ENCODE data around the gene ABCC1.

Gene ABCC1

DNA sequence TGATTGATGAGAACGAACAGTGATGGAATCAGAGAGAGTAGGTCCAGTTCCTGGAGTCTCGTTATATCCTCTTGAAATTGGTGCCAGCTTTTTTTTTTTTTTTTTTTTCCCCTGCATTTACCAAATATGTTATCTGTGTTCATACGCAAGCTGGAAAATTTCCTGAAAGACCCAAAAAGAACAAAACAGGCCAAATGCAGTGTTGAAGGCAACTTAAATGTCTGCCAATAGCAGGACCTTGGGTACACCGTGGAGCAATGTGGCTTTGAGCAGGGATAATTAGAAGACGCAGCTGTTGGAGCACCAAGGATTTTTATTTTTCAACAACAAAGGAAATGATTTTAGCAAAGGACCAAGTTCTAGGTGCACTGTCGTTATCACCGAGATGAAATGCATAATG, 168.9 kb downstream of the ABCC1 start:
- TF ChIP-seq, protein P1, sequence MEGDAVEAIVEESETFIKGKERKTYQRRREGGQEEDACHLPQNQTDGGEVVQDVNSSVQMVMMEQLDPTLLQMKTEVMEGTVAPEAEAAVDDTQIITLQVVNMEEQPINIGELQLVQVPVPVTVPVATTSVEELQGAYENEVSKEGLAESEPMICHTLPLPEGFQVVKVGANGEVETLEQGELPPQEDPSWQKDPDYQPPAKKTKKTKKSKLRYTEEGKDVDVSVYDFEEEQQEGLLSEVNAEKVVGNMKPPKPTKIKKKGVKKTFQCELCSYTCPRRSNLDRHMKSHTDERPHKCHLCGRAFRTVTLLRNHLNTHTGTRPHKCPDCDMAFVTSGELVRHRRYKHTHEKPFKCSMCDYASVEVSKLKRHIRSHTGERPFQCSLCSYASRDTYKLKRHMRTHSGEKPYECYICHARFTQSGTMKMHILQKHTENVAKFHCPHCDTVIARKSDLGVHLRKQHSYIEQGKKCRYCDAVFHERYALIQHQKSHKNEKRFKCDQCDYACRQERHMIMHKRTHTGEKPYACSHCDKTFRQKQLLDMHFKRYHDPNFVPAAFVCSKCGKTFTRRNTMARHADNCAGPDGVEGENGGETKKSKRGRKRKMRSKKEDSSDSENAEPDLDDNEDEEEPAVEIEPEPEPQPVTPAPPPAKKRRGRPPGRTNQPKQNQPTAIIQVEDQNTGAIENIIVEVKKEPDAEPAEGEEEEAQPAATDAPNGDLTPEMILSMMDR (IDR thresholded peaks at IDR 0.05), result no peak
- no peaks in the 10 kb centered on the region for H3K27me3 ChIP-seq
- no peaks in the 10 kb centered on the region for H3K4me1 ChIP-seq (ENCODE audit: control insufficient read depth in 1 of 2, insufficient read depth in 1 of 2, low read depth in 1 of 2, low read length in 1 of 2)
- no peak overlapping the region for H3K4me3 ChIP-seq (ENCODE audit: low read depth in 1 of 2, low read length in 1 of 2)
- no peak overlapping the region for H3K27ac ChIP-seq
- H3K36me3 ChIP-seq, result peaks cover 60% of the 10 kb centered on the region
- H3K9me3 ChIP-seq, result no peaks in the 10 kb centered on the region

DNA sequence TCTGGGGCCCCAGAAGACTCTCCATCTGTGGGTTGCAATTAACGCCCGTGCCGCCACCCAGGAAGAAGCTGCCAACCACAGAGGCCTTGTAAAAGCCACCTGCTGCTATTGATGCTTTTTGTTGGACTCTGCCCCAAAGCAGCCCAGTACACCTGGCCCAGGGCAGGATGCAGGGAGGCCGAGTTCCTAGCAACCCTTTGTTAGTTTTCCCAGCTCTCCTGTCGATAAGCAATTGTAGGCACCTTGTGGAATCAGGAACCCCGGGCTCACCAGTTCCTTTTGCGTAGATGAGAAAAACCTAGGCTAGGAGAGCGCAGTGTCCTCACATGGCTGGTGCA, 170.6 kb downstream of the ABCC1 start:
- H3K36me3 ChIP-seq, result peaks cover 58% of the 10 kb centered on the region

DNA sequence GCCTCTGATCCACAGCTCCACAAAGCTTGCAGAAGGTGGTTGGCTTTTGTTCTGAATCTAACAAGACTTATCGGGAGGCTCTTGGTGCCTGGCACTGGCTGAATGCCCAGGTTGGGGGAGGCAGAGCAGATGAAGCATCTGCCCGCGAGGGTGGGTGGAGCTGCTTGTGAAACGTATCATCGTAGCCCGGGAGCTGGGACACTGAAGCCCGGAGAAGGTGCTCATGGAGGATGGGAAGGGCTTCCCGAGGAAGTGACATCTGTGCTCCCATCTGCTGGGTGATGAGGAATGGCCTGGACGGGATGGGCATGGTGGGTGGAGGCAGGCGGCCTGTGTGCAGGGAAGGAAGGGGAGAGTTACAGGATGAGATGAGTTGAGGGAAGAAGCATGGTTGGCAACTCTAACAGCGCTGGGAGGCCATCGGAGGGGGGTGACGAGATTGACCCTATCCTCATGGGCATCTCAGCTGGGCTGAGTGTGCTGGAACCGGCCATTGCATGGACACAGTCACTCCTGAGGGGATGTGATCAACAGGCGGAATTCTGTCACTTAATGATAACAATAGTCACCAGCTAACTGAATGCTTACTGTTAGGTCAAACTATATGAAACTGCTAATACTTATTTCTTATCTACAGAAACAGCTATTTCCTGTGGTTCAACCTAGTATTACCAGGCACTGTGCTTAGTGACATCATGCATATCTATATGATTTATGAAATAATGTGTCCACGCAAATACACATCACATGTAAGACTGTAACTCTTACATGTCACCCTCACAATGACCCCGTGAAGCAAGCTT, 171.2 kb downstream of the ABCC1 start:
- peaks cover 5% of the 10 kb centered on the region for H3K9me3 ChIP-seq
- H3K27me3 ChIP-seq, result no peaks in the 10 kb centered on the region
- H3K4me1 ChIP-seq (ENCODE audit: control insufficient read depth in 1 of 2, insufficient read depth in 1 of 2, low read depth in 1 of 2, low read length in 1 of 2), result no peaks in the 10 kb centered on the region
- H3K36me3 ChIP-seq, result peaks cover 56% of the 10 kb centered on the region
- TF ChIP-seq, protein P1 (IDR thresholded peaks at IDR 0.05), result no peak
- no peak overlapping the region for H3K27ac ChIP-seq
- H3K4me3 ChIP-seq (ENCODE audit: low read depth in 1 of 2, low read length in 1 of 2), result no peak overlapping the region

More for the DNA sequence above, 170.6 kb downstream of the ABCC1 start:
- Histone ChIP-seq H3K4me1 (ENCODE audit: control insufficient read depth in 1 of 2, insufficient read depth in 1 of 2, low read depth in 1 of 2, low read length in 1 of 2) (no peaks in the 10 kb centered on the region), H3K27me3 (no peaks in the 10 kb centered on the region), H3K27ac (no peak overlapping the region), H3K4me3 (ENCODE audit: low read depth in 1 of 2, low read length in 1 of 2) (no peak overlapping the region), H3K9me3 (peaks cover 4% of the 10 kb centered on the region)
- TF ChIP-seq, protein P1 (IDR thresholded peaks at IDR 0.05), result no peak

DNA sequence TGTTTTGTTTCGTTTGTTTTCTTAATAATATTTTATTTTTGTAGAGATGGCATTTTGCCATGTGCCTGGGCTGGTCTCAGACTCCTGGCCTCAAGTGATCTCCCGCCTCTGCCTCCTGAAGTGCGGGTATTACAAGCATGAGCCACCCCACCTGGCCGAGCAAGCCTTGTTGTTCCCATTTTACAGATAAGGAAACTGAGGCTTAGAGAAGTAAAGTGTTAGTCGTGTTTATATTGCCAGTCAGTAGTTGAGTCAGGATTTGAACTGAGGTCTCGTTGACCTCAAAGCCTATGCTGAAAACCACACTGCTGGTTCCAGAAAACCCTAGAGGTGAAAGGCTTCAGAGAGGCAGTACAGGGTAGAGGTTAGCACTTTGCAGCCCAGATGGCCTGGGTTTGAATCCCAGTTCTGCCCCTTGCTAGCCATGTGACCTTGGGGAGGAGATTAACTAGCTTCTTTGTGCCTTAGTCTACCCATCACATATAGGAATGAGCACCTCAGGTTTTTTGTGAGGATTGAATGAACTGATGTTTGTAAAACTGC, 171.8 kb downstream of the ABCC1 start:
- H3K27ac ChIP-seq, result no peak overlapping the region
- peaks cover 57% of the 10 kb centered on the region for H3K36me3 ChIP-seq

DNA sequence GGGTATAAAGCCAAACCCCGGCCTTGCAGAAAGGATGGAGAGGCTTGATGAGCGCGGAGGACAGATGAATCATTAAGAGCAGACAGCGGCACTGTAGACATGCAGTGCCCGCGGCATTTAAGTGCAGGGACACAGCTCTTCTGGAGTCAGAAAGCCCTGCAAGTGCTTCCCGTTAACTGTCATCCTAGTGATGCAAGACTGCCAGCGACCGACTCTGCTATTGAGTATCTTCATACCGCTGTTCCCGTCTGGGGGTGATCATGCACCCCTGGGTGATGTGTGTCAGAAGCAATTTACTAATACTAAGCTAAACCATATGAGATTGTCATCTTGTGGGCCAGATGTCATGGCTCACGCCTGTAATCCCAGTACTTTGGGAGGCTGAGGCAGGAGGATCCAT, 172.8 kb downstream of the ABCC1 start:
- peaks cover 5% of the 10 kb centered on the region for H3K9me3 ChIP-seq
- no peaks in the 10 kb centered on the region for H3K27me3 ChIP-seq
- H3K4me1 ChIP-seq (ENCODE audit: control insufficient read depth in 1 of 2, insufficient read depth in 1 of 2, low read depth in 1 of 2, low read length in 1 of 2), result no peaks in the 10 kb centered on the region
- no peak overlapping the region for H3K27ac ChIP-seq
- peaks cover 57% of the 10 kb centered on the region for H3K36me3 ChIP-seq
- no peak overlapping the region for H3K4me3 ChIP-seq (ENCODE audit: low read depth in 1 of 2, low read length in 1 of 2)
- TF ChIP-seq, protein P1 (IDR thresholded peaks at IDR 0.05), result no peak

More for the DNA sequence above, 171.8 kb downstream of the ABCC1 start:
- Histone ChIP-seq H3K27me3 (no peaks in the 10 kb centered on the region), H3K4me1 (ENCODE audit: control insufficient read depth in 1 of 2, insufficient read depth in 1 of 2, low read depth in 1 of 2, low read length in 1 of 2) (no peaks in the 10 kb centered on the region), H3K4me3 (ENCODE audit: low read depth in 1 of 2, low read length in 1 of 2) (no peak overlapping the region), H3K9me3 (peaks cover 5% of the 10 kb centered on the region)
- TF ChIP-seq, protein P1 (IDR thresholded peaks at IDR 0.05), result no peak
